Left hindlimb (tissue), 1 donor: ENCODE measurements around the gene CD300LD.
"Not testable (repeated sequence)": the region's sequence is repeated elsewhere in the genome, so short reads cannot be mapped to it uniquely, and the experiment has no call there.

ENCODE experiments used
- DNase-seq: peaks from one replicate; pipeline ENCODE4 v3.0.0-alpha.2; 2018

CD300LD gene

DNA sequence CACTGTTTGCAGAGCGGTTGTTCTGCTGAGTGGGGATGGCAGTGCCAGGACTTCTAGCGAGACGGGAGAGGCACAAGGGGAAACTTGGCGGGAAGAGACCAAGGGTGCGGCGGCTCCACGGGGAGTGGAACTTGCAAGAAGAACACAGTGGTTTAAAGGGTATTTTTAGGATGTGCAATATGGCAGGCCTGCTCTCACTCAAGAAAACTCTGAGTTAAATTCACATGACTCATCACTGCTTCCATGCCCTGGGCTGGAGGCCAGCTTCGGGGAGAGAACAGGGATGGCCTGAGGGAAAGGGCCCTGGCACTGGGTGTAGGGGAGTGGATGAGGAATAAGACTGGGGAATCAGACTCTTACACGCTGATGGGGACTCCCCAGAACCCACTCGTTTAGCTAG is 13.3 kb upstream of the CD300LD start:
- DNase-seq: peak; percentile 58

DNA sequence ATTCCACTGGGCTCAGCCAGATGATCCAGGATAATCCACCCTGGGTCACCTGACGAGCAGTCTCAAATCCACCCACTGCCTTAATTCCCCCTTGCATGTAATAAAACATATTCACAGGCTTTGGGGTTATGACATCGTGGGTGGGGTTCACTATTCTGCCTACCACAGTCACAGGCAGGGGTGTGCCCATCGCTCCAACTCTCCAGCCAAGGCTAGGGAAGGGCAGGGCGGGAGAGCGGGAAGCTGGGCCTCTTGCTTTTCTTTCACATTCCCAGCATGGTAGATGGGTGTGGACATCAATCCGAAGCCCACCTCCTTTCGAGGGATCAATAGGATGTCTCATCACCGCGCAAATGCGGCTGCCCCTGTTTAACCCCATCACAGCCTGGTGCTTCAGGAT is 12.7 kb upstream of the CD300LD start:
- no peak for DNase-seq

DNA sequence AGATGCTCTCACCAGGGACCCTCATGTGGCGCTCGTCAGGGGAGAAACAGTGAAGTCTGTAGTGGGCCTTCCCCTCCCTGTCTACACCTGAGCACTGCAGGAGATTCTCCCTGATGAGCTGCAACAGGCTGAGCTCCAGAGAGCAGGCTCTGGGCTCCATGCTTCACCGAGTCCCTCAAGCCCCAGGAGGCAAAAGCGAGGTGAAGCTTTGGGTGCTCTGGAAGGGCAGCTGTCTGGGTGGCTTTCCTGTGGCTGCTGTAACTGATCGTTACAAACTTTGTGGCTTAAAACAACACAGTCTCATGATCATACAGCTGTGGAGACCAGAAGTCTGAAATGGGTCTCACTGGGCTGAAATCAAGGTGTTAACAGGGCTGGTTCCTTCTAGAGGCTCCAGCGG is 12.1 kb upstream of the CD300LD start:
- DNase-seq: no peak

DNA sequence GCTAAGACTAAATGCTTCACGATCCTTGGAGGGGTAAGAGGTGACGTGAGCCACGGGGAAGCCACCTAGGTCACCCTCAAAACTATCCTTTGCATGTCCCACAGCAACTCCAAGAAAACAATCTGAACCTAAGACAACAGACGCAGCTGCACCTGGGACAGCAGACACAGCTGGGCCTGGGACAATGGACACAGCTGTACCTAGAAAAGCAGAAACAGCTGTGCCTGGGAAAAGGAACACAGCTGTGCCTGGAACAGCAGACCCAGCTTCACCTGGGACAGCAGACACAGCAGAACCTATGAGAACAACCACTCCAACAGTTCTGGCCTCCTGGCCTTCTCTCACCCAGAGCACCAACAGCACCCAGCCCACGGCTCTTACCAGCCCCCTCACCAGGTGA is 11.7 kb upstream of the CD300LD start:
- DNase-seq: no peak

DNA sequence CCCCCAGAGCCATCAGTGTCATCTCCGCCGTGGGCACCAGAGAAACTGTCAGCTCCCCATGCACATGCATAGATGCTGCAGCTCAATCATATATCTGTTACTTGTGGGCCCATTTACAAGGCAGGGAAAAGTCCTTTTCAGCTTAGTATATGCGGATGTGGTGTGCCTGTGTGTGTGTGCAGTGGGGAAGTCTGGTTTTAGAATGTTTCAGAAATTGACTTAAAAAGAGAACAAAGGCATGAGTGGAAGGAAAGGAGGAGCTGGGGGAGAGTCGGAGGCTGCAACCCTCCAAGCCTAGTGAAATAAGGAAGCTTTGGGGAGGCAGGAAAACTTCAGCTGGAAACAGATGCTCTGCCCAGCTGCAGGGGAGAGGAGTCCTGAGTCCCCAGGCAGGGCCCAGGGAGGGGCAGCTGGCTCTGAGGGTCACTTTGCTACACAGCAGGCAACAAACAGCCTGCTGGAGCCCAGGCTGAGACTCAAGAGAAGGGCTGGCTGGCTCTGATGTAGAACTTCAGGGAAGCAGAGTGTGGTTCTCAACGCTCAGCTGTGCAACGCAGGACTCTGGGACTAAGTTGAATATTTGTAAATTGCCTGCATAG is 11.1 kb upstream of the CD300LD start:
- no peak for DNase-seq

DNA sequence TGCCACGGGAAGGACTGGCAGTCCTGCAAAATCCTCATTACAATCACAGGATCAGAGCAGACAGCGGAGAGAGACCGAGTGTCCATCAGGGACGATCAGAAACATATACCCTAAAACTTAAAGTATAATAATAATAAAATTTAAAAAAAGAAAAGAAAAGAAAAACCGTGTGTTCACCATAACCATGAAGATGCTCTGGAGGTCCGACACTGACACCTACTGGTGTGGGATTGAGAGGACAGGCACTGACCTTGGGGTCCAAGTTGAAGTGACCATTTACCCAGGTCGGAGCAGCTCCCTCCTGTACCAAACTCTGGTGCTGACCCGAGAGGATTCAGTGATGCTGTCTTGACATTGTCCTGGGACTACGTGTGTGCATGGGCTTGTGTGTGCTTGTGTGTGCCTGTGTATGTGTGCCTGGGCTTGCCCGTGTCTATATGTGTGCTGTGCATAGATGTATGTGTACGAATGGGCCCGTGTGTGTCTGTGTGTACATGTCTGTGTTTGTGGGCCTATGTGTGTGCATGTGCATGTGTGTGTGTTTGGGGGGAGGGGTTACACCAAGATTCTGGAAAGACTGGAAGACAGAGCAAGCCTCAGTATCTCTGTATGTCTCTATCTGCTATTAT is 10.0 kb upstream of the CD300LD start:
- no peak for DNase-seq

DNA sequence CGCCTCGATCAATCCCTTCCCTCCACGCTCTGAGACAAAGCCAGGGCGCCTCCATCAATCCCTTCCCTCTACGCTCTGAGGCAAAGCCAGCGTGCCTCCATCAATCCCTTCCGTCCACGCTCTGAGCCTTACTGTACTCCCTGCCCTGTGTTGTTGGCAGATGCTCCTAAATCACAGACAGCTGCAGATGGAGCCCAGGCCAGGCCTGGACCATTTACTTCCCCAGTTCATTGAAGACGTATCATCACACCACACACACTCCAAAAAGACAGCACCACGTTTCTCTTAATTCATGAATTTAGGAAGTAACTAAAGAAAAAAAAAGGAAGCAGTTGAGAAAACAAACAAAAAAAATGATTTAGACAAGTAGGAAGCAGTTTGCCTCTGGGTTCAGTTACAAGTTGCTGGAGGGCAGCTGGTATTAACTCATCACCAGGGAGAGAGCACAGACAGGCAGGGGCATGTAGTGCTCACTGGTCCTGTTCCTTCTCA is 7.4 kb upstream of the CD300LD start:
- no peak for DNase-seq

DNA sequence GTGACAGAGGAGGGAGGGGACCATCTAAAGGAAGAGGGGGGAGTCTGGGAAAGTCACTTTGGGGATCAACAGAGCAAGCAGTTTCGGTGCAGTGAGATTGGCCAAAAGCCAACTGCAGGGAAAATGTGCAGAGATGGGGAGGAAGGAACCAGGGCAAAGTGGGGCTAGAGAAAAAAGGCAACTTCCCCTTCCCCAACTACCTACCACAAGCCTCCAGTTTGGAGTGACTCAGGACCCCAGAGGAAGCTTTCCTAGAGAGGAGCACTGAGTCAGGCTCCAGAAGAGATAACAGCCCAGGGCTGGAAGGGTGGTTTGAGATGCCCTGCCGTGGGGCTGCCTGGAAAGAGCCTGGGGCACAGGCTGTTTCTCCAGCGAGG is 6.9 kb upstream of the CD300LD start:
- no peak for DNase-seq

DNA sequence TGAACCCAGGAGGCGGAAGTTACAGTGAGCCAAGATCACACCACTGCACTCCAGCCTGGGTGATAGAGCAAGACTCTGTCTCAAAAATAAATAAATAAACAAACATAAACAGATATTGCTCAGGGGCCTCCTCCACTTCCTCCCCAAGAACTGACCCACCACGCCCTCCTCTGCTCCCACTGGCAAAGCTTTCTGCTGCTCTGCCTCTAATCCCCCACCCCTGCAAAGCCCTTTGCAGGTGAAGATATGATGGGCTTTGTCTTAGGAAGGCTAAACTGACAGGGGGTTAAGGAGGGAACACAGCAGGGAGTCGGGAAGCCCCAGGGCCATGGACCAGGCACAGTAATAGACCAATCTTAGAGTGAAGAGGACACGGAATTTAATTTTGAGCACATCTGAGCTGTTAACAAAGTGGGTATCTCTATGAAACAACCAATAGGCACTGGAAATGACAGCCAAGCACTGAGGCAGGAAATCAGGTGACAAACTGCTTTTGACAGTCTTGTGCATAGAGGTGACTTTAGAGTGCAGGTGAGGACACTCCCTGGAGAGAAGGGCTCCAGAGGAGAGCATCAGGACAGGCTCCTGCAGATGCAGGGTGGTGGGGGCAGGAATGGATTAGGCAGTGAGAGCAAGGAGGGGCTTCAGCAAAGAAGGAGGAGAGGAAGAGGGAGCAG is 6.4 kb upstream of the CD300LD start:
- no peak for DNase-seq

DNA sequence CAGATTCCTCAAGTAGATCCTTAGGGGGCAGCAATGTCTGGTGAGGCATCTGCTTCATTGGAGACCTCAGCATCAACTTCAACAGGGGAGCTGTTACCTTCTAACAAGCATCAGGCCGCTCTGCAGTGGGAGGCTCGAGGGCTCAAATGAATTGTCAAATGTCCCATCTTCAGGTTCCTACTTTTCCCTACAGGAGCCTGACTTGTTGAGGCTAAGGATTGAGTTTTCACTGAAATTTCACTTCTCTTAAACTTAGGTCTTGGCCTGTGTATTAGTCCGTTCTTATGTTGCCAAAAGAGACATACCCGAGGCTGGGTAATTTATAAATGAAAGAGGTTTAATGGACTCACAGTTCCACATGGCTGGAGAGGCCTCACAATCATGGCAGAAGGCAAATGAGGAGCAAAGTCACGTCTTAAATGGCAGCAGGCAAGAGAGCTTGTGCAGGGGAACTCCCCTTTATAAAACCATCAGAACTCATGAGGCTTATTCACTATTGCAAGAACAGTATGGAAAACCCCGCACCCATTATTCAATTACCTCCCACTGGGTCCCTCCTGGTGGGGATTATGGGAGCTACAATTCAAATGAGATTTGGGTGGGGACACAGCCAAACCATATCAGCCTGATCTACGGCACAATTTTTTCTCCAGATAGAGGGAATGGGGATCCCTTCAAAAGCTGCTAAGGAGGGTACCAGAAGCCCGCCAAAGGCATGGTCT is 5.1 kb upstream of the CD300LD start:
- no peak for DNase-seq

DNA sequence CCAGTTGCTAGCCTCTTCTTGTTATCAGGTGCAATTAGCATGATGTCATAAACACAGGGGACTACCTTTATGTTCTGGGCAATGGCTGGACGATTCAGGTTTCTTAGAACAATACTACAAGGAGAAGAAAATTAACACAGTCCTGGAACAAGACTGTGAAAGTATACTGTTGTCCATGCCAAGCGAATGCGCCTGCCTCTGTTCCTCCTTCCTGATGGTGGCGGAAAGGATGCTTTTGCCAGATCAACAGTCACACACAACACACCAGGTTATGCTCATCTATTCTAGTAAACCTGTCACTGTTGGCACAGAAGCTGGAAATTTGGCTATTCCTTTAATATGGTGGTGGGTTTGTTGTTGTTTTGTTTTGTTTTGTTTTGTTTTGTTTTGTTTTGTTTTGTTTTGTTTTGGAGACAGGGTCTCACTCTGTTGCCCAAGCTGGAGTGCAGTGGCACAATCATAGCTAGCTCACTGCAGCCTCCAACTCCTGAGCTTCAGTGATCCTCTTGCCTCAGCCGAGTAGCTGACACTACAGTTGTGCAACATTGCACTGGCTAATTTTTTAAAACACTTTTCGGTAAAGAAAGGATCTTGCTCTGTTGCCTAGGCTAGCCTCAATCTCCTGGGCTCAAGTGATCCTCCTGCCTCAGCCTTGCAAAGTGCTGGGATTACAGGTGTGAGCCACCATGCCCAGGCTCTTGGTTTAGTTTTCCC is 3.1 kb upstream of the CD300LD start:
- no peak for DNase-seq

DNA sequence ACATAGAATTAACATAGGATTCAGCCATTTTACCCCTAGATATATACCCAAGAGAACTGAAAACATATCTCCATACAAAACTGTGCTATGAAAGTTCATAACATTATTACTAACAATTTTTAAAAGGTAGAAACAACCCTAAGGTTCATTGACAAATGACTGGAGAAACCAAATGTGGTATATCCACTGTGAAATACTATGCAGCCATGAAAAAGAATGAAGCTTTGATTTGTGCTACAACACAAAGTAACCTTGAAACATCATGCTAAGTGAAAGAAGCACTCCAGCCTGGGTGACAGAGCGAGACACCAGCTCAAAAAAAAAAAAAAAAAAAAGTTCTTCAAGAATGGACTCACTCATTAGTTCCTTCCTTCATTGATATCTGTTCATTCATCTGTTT is 580 bp downstream of the CD300LD start:
- no peak for DNase-seq

DNA sequence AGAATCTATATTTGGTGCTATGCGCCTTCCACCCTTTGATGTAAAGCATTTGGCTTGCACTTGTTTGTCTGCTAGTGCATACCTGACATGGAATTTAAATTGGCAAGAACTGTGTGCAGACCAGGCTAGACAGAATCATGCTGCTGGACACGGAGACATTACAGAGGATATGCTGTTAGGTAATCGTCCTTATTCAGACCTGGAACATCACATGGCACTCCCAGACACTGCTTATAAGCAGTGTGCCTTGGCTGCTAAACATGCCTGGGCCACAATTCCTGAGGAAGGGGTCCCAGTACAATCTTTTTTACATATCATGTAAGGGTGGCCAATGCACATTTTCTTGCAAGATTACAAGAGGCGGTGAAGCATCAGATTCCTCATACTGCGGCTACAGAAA is 6.4 kb downstream of the CD300LD start:
- no peak for DNase-seq

DNA sequence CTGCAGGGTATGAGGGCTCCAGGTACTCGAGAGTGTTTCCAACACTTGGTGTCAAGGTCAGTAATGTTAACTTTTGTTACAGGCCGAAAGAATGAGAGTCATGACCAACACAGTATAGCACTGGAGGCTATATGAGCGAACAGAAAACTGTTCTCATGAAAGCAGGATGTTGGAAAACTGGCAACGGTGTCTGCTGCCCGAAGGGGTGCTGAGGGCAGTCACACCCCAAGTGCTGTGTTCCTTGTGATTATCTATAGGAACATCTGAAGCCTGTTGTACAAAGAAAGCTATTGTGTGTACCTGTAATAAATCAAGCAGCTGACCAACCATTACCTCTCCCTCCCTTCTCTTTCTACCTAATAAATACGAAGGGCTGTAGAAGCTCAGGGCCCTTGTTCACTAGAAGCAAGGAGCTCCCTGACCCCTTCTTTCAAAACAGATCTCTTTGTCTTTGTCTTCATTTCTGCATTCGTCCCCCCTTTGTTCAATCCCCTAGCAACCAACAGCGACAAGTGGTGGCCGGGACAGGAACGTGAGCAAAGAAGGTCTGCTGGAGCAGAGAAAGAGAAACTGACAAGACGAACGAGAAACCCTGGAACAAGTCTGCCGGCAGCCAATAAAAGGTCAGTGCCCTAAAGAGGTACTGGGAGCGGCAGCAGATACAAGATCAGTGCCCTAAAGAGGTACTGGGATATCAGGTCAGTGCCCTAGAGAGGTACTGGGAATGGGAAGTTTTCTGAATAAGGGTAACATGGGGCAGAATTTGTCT is 7.6 kb downstream of the CD300LD start:
- no peak for DNase-seq

DNA sequence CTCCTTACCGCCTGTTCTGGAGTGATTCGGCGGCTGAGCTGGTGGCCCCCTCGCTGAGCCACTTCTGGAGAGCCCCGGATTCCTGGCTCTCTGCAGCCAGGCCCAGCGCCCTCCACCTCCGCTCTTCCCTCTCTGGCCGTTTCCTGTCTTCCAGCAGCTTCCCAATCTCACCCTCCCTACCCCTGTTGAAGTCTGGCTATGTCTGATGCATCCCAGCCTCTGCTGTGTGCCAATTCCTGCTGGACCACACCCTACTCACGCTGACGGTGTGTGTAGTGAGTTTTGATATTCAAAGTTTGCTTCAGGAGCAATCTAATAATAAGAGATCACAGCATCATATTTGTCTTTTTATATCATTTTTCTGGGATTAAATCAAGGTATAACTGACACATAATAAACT is 9.4 kb downstream of the CD300LD start:
- DNase-seq: no peak

DNA sequence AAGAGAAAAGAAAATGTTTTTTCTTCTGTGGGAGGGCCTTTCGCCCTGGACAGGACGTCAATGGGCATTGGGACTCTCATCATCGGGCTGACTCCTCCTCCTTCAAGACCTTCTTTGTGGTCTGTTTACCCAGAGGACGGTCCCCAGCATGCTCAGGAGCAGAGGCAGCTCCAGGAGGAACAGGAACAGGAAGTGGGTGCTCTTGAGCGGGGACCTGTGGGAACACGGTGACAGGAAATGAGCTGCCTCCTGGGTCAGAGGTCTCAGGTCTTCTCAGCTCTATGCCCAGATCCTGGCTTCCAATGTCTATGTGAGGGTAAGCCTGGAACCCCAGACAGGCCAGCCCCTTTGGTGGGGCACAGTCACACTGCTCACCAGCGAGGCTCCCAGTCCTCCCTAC is 12.2 kb downstream of the CD300LD start:
- DNase-seq: no peak

DNA sequence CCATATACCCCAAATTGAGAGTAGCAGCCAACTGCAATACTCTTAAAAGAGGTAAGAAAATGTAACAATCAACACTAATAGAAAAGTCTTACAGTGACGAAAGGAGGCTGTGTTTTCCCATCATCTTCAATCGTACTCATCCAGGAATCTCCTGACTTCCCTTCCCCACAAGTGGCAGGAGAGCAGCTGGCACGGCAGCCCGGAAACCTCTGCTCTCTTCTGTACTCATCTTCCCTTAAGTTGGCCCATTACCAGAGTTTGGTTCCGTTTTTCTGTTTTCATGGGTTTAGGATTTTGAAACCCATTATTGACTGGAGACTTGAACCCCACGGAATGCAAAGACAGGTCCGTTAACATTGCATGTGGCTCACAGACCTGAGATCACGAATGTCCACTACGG is 13.1 kb downstream of the CD300LD start:
- no peak for DNase-seq

DNA sequence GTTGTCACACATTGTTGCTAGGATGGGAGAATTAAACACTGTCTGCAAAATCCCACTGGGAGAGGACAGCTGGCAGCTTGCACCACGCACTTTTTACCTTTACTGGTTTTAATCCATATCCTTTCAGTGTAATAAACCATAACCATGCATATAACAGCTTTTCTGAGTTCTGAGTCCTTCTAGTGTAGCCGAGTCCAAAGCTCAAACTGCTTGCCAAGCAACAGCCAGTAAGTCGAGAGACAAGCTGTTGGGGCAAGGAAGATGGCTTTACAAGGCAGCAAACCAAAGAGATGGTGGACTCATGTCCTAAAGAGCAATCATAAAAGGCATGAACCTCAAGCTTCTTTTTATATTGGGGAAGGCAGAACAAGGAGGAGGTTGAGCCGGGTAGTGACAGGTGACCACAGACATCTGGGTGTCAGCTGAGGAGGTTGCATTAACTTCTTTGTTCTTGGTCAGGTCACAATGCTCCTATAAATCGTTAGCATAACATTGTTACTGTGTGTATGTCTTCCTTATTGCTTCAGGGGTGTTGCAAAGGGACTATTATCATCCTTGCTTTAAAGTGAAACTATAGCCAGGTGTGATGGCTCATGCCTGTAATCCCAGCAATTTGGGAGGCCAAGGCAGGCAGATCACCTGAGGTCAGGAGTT is 17.5 kb downstream of the CD300LD start:
- DNase-seq: no peak

DNA sequence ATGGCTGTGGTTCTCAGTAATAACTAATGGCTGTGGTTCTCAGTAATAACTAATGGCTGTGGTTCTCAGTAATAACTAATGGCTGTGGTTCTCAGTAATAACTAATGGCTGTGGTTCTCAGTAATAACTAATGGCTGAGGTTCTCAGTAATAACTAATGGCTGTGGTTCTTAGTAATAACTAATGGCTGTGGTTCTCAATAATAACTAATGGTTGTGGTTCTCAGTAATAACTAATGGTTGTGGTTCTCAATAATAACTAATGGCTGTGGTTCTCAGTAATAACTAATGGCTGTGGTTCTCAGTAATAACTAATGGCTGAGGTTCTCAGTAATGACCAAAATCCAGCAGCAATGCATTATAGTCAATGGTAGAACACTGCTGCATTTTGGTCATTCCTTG is 18.4 kb downstream of the CD300LD start:
- DNase-seq: not testable (repeated sequence)

DNA sequence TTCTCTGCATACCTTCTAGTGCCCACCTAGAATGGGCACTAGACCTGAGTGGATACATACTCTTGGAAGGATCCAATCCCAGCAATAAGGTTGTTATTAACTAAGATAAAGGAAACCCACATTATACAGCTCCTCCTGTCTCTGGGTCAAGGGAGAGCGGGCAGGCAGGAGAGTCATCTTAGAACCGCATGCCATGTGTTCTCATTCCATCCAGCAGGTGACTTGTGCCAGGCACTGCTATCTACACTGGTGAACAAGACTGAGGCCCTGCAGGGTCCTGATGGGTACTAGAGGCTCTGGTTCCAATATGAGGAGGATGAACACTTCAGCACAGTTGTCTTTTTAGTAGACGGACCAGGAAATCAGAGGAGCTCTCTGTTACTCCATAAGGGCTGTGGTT is 18.9 kb downstream of the CD300LD start:
- no peak for DNase-seq

DNA sequence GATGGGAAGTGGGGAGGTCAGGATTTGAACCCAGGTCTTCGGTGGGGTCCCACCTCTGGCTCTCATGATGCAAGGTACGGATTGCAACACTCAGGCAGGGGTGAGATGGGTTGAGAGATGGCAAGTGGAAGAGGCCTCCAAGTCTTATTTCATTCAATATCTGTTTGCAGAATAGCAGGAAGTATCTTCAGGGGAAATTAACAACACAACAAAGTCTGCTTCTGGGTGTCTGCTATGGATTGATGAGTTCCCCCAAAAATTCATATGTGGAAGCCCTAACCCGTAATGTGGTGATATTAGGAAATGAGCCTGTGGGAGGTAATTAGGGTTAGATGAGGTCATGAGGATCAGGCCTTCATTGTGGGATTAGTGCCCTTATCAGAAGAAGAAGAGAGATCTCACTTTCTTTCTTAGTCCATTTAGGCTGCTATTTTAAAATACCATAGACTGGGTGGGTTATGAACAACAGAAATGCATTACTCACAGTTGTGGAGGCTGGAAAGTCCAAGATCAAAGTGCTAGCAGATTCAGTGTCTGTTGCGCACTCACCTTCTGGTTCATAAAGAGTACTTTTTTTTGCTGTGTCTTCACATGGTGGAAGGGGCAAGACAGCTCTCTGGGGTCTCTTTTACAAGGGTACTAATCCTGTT is 20.3 kb downstream of the CD300LD start:
- no peak for DNase-seq
